OCI-LY3 (cell line): ENCODE results near the gene GP2.

Experiments
- H2AFZ ChIP-seq: fragments of 200-600, 300-600 bp; shearing (Covaris generic); 2 replicates; pipeline ENCODE4 v1.6.0; 2014; ENCODE audit warnings: antibody characterized with exemption, low read depth, low read length
- H3K27ac ChIP-seq: fragments of 200-600, 300-600 bp; sonication (generic); 2 replicates; pipeline ENCODE4 v1.5.1; 2014; ENCODE audit warnings: mild to moderate bottlenecking, low read length, moderate library complexity, mixed read lengths
- H3K27me3 ChIP-seq: fragments of 200-600, 300-600 bp; sonication (generic); 2 replicates; pipeline ENCODE4 v1.6.1; 2014; ENCODE audit warnings: low read depth, low read length, mixed read lengths
- H3K36me3 ChIP-seq: fragments of 200-600, 300-600 bp; sonication (generic); replicated peaks from 2 replicates; pipeline ENCODE3; 2014; ENCODE audit warnings: low read depth, low read length, mixed read lengths
- H3K4me1 ChIP-seq: fragments of 300-600, 200-600 bp; sonication (generic); 2 replicates; pipeline ENCODE4 v1.6.1; 2014; ENCODE audit warnings: low read length, mixed read lengths
- H3K4me2 ChIP-seq: fragments of 200-600, 300-600 bp; sonication (generic); 2 replicates; pipeline ENCODE4 v1.6.1; 2014; ENCODE audit warnings: low read length, mixed read lengths
- H3K4me3 ChIP-seq: fragments of 300-600, 200-600 bp; sonication (generic); 2 replicates; pipeline ENCODE4 v1.5.1; 2014; ENCODE audit warnings: antibody characterized with exemption, mild to moderate bottlenecking, low read length, moderate library complexity
- H3K79me2 ChIP-seq: fragments of 300-600, 200-600 bp; shearing (Covaris generic); 2 replicates; pipeline ENCODE4 v1.6.1; 2014; ENCODE audit warnings: mild to moderate bottlenecking, low read length, mixed read lengths
- H3K9ac ChIP-seq: fragments of 300-600, 200-600 bp; shearing (Covaris generic); 2 replicates; pipeline ENCODE4 v1.6.0; 2014; ENCODE audit warnings: mild to moderate bottlenecking, low read length, moderate library complexity
- H3K9me3 ChIP-seq: fragments of 200-600, 300-600 bp; shearing (Covaris generic); 2 replicates; pipeline ENCODE4 v1.6.1; 2014; ENCODE audit warnings: low read length, mixed read lengths; ENCODE audit not compliant: insufficient read depth
- H4K20me1 ChIP-seq: fragments of 200-600, 300-600 bp; sonication (generic); 2 replicates; pipeline ENCODE4 v1.6.1; 2016; ENCODE audit warnings: low read length, mixed read lengths; ENCODE audit not compliant: insufficient read depth
- EZH2phosphoT487 ChIP-seq: fragments of 200-600 bp; shearing (Covaris generic); IDR thresholded peaks from 2 replicates; pipeline ENCODE4 v1.6.1; 2018; ENCODE audit warnings: antibody characterized with exemption, mixed run types, low read depth
- TF ChIP-seq, protein P1 (sequence below): fragments of 200-600, 300-600 bp; sonication (generic); IDR thresholded peaks from 2 replicates; pipeline ENCODE4 v1.5.1; 2014; ENCODE audit warnings: antibody characterized with exemption, low read length, low read depth

Gene GP2

DNA sequence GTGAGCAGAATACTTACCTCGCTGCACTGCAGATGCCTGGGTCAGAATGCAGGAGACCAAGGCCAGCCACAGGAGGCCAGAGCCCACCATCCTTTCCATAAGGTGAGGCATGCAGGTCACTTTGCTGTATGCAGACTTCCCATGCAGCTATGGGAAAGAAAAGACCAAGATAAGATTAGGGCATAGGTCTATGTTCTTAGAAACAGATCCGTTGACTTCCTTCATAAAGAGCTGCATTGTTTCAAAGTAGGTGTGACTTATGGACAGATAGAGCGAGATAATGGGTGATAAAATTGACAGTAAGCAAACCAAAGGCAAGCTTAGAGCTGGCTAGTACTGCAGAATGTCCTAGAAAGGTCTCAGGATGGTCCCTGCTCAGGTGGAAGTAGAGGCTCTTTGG, 992 bp downstream of the GP2 start:
- Histone ChIP-seq H3K79me2 (no peaks in the 10 kb centered on the region), H4K20me1 (no peaks in the 10 kb centered on the region), H3K27me3 (peaks cover 24% of the 10 kb centered on the region), H3K4me3 (no peak overlapping the region), H3K9ac (no peak overlapping the region), H3K9me3 (no peaks in the 10 kb centered on the region), H3K4me1 (no peaks in the 10 kb centered on the region), H3K27ac (no peak overlapping the region), H3K4me2 (no peak overlapping the region), H3K36me3 (no peaks in the 10 kb centered on the region), H2AFZ (no peak overlapping the region)
- no peak for TF ChIP-seq EZH2phosphoT487
- TF ChIP-seq, protein P1, sequence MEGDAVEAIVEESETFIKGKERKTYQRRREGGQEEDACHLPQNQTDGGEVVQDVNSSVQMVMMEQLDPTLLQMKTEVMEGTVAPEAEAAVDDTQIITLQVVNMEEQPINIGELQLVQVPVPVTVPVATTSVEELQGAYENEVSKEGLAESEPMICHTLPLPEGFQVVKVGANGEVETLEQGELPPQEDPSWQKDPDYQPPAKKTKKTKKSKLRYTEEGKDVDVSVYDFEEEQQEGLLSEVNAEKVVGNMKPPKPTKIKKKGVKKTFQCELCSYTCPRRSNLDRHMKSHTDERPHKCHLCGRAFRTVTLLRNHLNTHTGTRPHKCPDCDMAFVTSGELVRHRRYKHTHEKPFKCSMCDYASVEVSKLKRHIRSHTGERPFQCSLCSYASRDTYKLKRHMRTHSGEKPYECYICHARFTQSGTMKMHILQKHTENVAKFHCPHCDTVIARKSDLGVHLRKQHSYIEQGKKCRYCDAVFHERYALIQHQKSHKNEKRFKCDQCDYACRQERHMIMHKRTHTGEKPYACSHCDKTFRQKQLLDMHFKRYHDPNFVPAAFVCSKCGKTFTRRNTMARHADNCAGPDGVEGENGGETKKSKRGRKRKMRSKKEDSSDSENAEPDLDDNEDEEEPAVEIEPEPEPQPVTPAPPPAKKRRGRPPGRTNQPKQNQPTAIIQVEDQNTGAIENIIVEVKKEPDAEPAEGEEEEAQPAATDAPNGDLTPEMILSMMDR: no peak

DNA sequence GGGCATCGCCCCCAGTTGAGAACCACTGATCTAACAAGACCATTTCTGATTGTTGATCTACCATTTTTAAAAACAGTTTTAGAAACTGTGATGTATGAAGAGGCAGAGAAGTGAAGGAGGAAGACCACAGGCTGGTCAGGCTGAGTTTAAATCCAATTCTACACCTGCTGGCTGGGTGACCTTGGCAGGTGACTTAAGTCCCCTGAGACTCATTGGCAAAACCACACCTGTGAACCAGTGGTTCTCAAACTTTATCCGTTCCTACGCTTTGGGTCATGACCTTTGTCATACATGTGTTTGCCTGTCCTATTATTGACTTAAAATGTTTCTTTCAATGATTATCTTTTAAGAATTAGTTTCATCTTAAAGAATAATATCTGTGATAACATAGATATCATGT, 2.3 kb downstream of the GP2 start:
- H4K20me1 ChIP-seq: no peaks in the 10 kb centered on the region
- H3K27me3 ChIP-seq: peaks cover 32% of the 10 kb centered on the region
- no peaks in the 10 kb centered on the region for H3K4me1 ChIP-seq
- no peak overlapping the region for H3K27ac ChIP-seq
- no peak overlapping the region for H3K9ac ChIP-seq
- TF ChIP-seq EZH2phosphoT487: no peak
- TF ChIP-seq, protein P1: no peak
- no peak overlapping the region for H3K4me3 ChIP-seq
- no peak overlapping the region for H3K4me2 ChIP-seq
- H3K79me2 ChIP-seq: no peaks in the 10 kb centered on the region
- no peak overlapping the region for H2AFZ ChIP-seq
- no peaks in the 10 kb centered on the region for H3K9me3 ChIP-seq
- no peaks in the 10 kb centered on the region for H3K36me3 ChIP-seq

DNA sequence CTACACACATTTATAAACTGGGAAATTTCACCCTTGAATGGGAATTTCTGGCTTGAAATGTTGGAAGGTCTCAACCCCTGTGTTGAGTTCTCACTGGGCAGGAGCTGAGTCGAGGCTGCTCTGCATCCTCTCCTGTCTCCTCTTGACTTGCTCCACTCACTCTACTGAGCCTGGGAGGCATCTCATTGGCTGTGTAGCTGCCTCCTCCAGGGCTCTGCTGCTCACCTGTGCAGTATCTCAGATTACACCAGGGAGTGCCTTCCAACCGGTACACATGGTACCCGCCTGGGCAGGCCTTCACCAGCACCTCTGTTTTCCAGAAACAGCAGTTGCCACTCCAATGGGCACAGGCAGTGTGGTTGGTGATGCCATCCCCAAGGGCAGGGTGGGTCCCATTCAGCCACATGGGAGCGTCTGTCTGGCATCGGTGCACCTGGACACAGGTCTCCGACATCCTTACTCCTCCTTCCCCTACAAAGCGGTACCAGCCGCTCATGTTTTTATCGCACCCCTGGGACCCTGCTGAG, 3.7 kb downstream of the GP2 start:
- Histone ChIP-seq H3K27me3 (peaks cover 44% of the 10 kb centered on the region; the same call in 1 of the 2 replicates), H3K36me3 (no peaks in the 10 kb centered on the region), H3K4me2 (no peak overlapping the region), H2AFZ (no peak overlapping the region), H3K9ac (no peak overlapping the region), H4K20me1 (no peaks in the 10 kb centered on the region), H3K79me2 (no peaks in the 10 kb centered on the region), H3K9me3 (no peaks in the 10 kb centered on the region), H3K4me1 (no peaks in the 10 kb centered on the region), H3K4me3 (no peak overlapping the region), H3K27ac (no peak overlapping the region)
- TF ChIP-seq EZH2phosphoT487: no peak
- TF ChIP-seq, protein P1: no peak

DNA sequence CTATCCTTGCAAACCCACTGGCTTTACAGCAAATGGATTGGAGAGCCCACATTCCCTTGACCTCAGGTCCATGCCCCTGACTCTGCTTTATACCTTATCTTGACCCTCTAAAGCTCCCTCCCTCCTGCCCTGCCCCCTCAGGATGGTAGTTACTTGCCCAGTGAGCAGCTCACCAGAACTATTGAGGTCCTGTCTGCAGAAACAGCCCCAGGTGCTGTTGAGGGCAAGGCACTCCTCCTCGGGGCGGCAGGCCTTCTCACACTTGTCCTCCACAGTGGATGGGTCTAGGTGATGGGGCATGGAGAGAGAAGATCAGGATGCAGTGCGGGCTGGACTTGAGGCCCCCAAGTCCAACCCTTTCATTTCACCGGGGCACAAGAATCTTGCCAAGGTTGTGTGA, 4.6 kb downstream of the GP2 start:
- H3K9ac ChIP-seq: no peak overlapping the region
- H4K20me1 ChIP-seq: no peaks in the 10 kb centered on the region
- H2AFZ ChIP-seq: no peak overlapping the region
- H3K4me3 ChIP-seq: no peak overlapping the region
- no peaks in the 10 kb centered on the region for H3K79me2 ChIP-seq
- TF ChIP-seq, protein P1: no peak
- TF ChIP-seq EZH2phosphoT487: no peak
- peaks cover 51% of the 10 kb centered on the region; the same call in 1 of the 2 replicates for H3K27me3 ChIP-seq
- no peaks in the 10 kb centered on the region for H3K4me1 ChIP-seq
- H3K27ac ChIP-seq: no peak overlapping the region
- H3K9me3 ChIP-seq: no peaks in the 10 kb centered on the region
- no peak overlapping the region for H3K4me2 ChIP-seq
- H3K36me3 ChIP-seq: no peaks in the 10 kb centered on the region
